GM20000 (cell line): Measurements from ENCODE around the gene JAG1.

Source experiments
- DNase-seq: peaks from one replicate; pipeline ENCODE4 v3.0.0; 2012; ENCODE audit warnings: low spot score
- TF ChIP-seq, protein P1 (sequence below): IDR thresholded peaks from 2 replicates; pipeline ENCODE4 v1.5.1; 2012; ENCODE audit warnings: mild to moderate bottlenecking, control low read depth; ENCODE audit errors: extremely low read depth, missing control alignments

Gene JAG1

DNA sequence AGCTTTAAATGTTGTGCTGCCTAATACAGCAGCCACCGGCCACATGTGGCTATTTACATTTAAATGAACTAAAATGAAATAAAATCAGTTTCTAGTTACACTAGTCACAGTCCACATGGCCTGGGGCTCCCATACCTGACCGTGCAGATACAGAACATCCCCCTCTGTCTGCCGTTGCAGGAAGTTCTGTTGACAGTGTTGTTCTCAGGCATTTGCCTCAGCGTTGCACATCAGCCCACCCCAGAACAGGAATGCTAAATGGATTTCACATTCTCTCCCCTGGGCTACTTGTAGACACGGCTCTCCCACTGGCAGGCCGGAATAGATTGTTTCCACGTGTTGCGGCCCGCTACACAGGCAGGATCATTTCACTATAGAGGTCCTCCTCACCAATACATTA, 26.3 kb downstream of the JAG1 start:
- TF ChIP-seq, protein P1, sequence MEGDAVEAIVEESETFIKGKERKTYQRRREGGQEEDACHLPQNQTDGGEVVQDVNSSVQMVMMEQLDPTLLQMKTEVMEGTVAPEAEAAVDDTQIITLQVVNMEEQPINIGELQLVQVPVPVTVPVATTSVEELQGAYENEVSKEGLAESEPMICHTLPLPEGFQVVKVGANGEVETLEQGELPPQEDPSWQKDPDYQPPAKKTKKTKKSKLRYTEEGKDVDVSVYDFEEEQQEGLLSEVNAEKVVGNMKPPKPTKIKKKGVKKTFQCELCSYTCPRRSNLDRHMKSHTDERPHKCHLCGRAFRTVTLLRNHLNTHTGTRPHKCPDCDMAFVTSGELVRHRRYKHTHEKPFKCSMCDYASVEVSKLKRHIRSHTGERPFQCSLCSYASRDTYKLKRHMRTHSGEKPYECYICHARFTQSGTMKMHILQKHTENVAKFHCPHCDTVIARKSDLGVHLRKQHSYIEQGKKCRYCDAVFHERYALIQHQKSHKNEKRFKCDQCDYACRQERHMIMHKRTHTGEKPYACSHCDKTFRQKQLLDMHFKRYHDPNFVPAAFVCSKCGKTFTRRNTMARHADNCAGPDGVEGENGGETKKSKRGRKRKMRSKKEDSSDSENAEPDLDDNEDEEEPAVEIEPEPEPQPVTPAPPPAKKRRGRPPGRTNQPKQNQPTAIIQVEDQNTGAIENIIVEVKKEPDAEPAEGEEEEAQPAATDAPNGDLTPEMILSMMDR, result no peak
- peak; percentile 37 for DNase-seq

DNA sequence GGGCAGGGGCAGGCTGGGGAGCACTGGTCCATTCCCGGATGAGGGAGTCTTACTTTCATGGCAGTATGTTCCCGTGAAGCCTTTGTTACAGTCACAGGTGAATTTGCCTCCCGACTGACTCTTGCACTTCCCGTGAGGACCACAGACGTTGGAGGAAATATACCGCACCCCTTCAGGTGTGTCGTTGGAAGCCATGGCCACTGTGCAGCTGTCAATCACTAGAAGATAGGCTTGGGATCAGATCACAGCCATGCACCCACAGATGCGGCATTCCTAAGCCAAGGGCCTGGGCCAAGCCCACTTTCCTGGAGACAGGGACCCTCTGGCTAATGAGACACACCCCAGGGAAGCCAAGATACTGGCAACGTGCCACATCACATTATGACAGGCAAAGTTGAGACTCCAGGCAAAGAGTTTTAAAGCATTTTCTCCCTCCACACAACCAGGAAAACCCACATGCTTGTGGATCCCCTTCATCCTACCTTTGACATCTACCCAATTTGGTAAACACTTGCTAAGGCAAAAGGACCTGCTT, 26.8 kb downstream of the JAG1 start:
- DNase-seq, result no peak
- TF ChIP-seq, protein P1, result no peak

DNA sequence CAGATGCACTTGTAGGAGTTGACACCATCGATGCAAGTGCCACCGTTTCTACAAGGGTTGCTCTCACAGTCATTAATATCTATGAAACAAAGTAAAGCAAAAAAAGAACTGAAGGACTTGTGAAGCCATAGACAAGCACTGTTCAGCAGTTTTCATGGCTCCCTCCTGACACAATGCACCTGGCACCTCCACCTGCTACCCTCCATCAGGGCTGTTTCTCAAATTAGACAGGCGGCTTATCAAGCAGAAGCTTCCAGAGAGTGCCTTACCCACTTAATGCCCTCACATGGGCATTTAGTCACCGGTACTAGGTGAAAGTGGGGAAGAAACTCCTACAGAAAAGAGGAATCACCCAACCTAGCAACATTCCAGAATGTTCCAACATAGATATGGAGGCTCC, 27.8 kb downstream of the JAG1 start:
- TF ChIP-seq, protein P1, result no peak

DNA sequence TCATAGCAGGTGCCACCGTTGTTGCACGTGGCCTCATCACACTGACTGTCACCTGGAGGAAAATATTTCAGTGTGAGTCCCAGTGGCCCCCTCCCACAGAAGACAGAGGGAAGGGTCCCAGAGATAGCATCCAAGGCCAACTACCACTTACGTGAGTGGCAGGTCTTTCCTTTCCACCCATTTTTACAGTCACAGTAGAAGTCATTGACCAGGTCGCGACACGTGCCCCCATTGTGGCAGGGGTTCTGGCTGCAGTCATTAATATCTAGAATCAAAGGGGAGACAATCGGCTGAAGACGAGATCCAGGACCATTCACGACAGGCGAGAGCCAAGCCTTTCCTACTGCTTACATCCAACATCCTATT, 28.6 kb downstream of the JAG1 start:
- no peak for DNase-seq
- TF ChIP-seq, protein P1, result no peak

More for the DNA sequence above, 27.8 kb downstream of the JAG1 start:
- DNase-seq, result no peak

DNA sequence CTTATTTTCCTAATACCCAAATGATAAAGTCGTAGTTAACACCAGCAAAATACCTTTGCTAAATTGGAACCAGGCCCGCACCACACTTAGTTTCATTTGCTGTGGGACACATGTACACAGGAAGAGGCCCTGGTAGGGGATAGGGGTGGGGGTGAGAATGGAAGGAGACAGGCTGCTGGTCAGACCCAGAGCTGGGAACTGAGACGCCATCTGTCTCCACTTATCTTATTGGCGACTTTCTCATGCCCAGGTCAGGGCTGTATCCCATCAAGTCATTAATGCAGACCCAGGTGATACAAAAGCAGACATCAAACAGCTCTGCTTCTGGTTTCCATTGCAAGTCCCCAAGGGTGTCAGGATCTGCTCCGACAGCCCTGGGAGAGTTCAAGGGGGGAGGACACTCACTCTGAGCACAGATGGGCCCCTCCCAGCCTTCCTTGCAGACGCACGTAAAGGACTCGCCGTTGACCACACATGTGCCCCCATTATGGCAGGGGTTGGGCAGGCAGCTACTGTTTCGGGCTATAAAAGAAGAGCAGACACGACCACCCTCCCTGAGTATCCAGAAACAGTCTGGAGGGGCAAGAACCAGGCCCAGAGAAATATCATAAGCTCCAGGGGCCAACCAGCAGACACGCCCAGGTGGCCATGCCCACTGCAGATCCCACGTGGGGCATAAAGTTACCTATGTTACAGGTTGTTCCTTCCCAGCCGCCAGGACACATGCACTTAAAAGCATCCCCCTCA, 29.2 kb downstream of the JAG1 start:
- TF ChIP-seq, protein P1, result no peak
- peak; percentile 37 for DNase-seq

DNA sequence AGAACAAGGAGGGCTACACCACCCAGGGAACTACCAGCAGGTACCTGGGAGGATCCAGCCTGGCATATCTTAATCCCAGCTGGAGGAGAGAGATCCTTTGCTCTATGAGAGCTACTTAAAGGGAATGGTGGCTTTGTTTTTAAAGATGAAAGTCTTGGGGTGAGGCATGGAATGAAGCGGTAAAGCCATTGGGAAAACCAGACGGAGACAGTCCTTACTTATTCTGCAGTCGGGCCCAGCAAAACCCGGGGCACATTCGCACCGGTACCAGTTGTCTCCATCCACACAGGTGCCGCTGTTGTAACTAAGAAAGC, 30.3 kb downstream of the JAG1 start:
- TF ChIP-seq, protein P1, result no peak
- no peak for DNase-seq

DNA sequence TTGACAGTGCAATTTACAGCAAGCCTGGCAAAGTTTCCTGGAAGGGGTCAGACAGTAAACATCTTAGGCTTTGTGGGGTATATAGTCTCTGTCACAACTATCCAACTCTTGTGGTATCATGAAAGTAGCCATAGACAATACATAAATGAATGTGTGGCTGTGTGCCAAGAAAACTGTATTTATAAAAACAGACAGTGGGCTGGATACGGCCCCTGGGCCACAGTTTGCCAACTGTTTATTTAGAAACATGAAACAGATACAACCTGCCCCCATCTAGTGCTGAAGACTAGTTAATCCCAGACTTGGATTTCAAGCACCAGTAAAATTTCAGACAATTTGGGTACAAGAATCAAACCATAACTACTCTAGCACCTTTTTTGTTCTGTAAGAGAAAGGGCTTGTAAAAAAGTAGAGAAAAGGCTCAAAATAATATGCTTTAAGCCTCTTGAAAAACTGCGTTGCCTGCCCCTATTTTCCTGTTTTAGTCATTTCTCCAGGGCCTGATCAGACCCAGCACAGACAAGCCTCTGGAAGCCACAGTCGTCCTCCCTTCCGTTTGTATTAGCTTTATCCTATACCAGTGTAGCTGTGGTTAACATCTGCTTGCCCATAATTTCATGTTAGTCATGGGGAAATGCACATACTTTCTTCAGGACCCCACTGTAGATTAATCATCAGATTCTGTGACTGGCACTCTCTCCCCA, 30.8 kb downstream of the JAG1 start:
- TF ChIP-seq, protein P1, result no peak
- DNase-seq, result no peak
